Fibroblast of skin of right quadriceps (primary cell): ENCODE data around the gene DGAT2.
A peak's percentile ranks its signal among the peaks of the same experiment; 100 is the strongest.

ENCODE experiments used
- DNase-seq: peaks from one replicate; pipeline ENCODE4 v3.0.0-alpha.2; 2013

DGAT2 gene

DNA sequence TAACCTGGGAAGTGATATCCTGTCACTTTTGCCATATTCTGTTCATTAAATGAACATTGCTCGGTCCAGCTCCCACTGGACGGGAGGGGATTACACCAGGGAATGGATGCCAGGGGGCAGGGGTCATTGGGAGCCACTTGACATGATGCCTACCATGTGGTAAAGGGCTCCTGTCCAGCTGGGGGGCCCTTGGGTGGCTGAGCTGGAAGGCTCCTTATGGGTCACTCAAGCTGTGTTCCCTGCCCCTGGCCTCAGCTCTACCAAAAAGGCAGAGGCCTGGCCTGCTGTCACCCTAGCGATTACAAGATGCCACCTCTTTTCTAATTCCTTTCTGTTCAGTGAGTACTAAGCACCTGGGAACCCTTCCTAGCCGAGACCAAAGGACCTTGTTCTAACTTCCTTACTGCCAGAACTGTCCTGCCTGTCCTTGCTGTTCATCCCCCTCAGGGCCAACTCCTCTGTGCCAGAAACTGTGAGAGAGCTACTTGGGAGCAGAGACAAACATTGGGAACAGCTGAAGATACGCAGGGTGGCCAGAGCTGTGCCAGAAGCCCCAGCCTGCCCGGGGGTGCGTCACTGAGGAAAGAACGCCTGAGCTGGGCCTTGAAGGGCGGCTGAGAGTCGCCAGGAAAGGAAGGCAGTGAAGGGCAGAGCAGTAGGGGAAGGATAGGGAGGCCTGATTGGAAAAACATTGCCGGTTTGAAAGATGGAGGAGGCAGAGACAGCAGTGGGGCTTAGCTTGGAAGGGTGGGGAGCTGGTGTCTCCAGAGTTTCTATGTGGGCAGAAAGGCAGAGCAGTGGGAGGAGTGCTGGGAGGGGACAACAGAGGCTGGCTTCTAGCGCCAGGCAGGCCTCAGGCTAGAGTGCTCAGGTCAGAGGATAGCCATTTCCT is 33.7 kb downstream of the DGAT2 start:
- DNase-seq, result no peak

DNA sequence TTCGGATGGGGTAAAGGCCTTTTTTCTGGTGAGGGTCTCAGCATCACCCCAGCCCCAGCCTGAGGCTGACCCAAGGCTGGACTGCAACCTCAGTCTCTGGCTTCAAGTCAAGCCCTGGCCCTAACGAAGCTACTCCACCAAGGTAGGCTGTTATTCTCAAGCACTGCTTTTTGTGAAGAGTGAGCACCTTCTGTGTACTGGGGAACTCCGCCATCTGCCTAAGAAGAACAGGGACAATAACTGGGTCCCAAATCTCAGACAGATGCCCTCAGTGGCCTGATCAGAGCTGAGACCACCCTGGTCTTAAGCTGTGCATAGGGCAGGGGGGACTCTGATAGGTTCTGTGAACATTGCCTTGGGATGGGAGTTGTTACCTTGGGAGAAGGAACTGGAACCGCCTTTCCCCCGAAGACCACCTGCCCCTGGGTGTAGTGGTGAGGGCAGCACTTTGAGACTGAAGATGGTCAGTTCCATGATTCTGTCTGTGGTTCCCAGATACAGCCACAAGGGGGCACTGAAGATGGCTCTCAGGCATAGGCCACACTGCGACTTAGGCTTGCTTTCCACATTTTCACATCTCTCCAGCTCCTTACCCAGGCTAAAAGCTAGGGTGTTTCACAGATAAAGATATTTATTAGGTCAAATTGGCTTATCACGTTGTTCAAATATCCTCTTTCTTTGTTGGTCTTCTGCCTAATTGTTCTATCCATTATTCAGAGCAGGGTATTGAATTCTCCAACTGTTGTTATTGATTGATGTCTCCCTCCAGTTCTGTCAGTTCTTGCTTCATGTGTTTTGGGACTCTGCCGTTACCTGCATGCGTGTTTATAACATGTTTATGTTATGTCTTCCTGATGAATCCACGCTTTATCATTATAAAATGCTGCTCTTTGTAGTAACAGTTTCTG is 34.6 kb downstream of the DGAT2 start:
- DNase-seq, result peak; percentile 58

DNA sequence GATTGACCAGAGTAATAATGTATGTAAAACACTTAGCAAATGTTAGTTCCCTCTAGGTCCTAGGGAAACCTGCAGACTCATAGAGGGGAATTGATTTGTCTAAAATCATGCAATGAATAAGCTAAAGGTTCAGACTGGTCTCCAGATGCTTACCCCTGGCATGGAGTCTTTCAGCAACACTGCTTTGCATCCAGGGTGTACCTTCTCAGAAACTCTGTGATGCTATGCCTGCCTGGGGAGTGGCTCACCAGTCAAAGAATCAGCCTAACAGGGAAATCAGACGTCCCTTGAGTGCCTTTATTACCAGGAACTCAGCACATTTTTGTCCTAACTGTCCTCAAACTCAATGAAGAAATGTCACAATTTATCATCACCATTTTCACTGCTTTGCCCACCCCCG is 40.5 kb downstream of the DGAT2 start:
- DNase-seq, result no peak

DNA sequence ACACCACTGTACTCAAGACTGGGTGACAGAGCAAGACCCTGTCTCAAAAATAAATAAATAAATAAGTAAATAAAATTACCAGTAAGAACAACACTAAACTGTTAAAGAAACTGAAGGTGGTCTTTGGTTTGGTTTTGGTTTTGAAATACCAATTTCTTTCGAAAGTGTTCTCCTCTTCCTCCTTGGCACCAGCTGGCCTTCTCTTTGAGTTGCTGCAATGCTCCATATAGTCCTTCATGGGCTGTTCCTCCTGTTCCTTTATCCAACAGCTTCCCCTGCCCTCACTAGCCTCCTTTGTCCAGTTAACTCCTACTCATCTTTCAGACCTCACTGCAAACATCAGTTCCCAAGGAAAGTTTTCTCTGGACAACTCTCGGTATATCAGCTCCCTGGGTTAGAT is 41.4 kb downstream of the DGAT2 start:
- DNase-seq, result no peak

DNA sequence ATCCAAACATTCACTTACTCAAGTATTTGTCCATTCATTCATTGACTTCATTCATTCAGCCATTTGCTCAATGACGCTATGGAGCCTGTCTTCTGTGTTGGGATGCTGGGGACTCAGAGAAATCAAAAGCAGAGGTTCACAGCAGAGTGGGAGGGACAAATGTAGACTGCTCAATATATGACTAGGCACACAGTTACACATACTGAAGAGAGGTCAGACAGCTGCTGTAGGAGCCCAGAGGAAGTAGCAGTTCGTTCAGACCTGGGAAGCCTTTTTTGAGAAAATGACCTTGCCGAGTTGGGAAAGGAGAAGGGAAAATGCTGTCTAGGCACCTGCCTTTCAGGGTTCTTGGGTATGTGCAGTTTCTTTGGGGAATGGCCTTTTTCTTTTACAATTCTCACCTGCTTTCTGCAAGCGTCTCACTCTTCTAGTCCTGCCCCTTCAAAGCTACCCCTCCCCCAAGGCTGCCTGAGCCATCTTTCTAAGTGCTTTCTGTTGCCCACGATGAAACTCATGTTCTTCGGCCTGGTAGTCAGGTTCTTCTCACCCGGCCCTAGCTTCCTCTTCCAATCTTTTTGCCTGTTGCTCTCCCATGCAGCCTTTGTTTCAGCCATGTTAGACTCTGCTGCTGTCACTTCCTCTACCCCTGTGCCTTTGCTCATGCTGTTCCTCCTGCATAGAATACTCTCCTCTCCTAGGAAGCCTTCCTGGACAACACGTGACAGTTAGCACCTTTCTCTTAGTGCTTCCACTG is 42.2 kb downstream of the DGAT2 start:
- DNase-seq, result no peak

DNA sequence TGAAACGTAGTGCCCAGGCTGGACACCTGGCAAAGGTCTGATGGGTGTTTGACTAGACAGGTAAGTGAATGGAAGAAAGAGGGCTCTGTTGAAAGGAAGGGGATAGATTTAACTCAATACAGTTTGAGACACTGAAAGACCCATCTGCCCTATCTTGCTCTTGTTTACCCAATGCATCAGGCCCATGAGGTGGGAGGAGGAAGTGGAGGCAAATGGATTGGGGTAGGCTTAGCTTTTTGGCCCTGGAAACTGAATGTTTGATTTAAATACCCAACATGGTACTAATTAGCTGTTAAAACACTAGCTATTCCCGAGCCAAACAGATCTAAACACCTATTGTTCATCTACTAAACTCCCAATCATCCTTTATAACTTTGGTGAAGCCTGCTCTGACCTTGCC is 42.9 kb downstream of the DGAT2 start:
- no peak for DNase-seq

DNA sequence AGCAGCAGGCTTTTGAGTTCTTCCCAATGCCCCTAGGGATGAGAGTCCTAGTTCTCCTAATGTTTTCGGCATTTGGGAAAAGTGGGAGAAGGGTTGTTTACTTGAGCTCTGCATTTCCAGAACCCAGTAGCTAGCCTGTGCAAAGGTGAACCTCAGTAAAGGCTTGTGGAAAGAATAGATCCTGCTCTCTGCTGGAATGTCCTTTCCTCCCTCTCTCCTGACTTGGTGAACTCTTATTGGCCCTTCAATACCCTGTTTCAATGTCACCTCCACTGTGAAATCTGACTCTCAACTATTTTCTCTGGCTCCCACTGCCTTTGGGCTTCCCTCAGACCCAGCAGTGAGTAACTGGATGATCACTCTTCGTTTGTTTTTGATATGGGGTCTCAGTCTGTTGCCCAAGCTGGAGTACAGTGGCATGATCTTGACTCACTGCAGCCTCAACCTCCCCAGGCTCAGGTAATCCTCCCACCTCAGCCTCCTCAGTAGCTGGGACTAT is 44.0 kb downstream of the DGAT2 start:
- no peak for DNase-seq

DNA sequence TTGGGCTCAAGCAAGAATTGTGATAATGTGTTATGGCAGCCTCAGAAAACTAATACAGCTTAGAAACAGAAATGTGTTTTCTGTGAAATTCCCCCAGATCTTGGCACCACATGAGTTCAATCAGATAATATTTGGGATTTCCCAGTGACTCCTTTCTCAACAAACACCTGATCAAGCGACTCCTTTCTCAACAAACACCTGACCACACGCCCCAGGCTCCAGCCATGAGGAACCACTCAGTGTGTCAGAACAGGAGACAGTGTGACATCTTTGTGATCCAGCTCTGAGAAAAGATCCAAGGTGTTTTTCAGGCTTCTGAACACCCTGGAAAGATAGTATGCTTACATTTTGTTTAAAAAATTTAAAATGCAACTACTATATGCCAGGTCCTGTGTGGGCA is 44.5 kb downstream of the DGAT2 start:
- DNase-seq, result no peak

DNA sequence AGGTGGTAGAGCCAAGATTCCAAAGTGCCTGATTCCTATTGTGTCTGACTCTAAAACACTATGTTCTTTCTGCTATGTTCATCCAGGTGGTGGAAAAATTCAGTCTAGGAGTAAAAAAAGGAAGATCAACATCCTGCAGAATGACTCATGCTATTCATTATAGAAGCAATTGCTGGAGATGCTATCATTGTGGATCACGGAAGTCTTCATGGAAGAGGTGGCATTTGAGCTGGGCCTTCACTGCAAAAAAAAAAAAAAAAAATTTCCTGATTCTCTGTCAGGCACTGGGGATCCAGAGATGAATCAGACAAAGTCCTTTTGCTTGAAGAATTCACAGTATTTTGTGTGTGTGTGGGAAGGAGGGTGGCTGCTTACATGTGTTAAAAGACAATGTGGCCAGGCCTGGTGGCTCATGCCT is 45.1 kb downstream of the DGAT2 start:
- no peak for DNase-seq

DNA sequence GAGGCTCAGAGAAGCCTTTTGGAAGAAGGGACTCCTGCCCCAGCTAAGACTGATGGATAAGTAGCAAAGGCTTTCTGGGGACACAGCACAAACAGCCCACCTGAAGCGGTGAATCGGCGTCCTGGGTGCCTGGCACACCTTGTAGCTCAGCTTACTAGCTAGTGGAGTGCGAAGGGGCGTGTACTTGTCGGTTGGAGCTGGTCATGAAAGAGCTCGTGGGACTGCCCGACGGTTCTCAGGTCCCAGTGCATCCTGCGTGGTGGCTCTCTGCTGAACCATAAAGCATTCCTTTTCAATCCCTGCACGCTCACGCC is 45.7 kb downstream of the DGAT2 start:
- DNase-seq, result no peak

DNA sequence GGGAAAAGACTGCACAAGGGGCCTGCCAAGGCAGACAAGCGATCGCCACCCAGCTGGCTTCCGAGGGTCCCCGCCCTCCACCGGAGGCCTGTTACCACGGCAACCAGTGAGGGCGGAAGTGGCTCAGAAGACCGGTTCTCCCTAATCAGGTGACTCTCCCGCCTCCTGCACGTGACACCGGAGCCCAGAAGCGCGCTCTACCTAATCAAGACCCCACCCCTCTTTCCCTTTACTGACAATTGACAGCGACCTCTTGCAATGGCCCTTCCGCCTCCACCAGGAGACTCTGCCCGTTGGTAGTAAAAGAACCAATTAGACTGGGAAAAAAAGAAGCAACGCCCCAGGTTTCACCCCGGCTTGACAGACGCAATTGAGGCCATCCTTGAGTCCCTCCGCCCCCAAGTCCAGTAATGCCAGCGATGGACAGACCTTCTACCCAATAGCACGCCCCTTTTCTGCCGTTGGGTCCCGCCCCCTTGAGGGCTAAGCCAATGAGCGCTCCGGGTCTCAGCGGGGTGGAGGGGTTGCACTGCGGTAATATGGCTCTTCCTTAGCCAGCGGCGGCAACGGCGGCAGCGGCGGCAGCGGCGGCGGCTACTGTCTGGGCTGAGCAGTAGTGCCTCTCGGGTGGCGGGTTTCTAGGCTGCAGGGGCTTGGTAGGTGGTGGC is 46.2 kb downstream of the DGAT2 start, which contains the start of gene UVRAG:
Gene UVRAG (plus strand): TSS at position 534 of the 668 bp plus-strand sequence. CDS start 198 bp downstream, outside the sequence.
- peak; percentile 99 for DNase-seq

DNA sequence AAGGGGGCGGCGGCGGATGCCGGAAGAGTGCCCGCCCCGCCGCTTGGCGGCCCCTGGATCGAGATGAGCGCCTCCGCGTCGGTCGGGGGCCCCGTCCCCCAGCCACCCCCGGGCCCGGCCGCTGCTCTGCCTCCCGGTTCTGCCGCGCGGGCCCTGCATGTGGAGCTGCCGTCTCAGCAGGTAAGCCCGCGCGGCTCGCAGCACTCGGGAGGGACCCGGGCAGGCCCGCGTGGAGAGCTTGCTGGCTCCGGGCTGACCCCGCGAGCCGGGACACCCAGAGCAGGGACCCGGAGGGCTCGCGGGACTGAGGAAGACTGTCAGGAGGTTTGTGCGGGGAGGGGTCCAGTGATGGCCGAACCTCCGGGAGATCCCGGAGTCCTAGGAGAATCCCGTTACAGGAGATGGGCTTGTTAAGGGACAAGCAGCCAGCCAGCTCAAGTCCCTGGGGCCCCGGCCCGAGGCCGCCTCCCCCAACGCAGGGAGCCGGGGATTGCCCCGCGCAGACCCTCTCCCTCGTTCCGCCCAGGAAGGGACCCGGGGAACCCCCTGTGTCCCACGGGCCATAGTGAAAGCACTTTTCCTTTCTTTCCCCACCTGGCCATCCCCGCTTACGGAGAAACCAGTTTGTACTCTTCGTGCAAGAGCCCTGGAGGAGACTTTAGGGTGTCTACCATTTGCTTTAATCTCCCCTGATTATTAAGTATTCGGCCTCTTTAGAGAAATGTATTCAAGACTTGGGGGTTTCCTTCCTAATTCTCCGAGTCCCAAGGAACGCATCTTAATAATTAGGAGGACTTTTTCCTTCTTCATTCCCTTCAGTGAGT is 47.0 kb downstream of the DGAT2 start:
- peak; percentile 27 for DNase-seq

DNA sequence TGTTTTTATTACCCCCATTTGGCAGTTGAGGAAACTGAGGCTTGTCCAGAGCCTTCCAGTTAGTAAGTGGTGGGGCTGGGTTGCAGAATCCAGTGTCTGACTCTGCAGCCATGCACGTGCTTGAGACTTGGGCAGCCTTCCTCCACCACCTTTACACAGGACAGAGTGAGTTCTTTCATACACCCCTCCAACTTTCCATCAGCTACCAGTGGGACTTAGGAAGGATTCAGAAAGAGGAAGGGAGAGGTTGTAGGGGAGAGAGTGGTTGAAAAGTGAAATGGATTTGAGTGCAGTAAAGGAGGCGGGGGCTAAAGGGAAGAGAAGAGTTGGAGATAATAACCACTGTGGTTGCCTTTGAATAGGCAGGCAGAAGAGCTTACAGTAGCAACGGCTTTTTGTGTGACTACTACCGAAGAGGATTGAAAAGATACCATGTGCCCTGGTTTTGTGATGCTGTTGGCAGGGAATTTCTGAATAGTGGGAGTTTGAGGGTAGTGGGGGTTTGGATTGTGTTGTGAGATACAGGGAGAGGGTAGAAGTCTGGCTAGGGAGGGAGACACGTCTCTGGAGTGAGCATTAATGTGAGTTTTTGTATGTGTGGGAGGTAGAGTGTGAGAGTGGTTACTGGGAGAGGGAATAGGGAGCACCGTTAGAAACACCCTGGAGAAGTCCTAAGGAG is 48.1 kb downstream of the DGAT2 start:
- no peak for DNase-seq

DNA sequence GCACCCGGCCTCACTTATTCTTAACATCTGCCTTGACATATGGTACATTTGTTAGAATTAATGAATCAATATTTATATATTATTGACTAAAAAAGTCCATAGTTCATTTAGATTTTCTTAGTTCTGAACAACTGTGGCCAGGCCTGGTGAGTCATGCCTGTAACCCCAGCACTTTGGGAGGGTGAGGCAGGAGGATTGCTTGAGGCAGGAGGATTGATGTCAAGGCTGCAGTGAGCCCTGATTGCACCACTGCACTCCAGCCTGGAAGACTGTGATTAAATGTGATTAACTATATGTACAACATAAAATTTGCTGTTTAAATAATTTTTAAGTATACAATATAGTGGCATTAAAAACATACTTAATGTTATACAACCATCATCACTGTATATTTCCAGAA is 52.1 kb downstream of the DGAT2 start:
- peak; percentile 24 for DNase-seq

DNA sequence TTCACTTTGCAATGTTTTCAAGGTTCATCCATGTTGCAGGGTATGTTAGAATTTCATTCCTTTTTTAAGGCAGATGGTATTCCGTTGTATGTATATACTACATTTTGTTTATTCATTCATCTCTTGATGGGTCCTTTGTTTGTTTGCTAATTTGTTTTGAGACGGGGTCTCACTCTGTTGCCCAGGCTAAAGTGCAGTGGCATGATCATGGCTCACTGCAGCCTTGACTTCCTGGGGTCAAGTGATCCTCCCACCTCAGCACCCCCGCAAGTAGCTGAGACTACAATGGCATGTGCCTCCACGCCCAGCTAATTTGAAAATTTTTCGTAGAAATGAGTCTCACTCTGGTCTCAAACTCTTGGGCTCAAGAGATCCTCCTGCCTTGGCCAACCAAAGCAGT is 52.6 kb downstream of the DGAT2 start:
- DNase-seq, result no peak

DNA sequence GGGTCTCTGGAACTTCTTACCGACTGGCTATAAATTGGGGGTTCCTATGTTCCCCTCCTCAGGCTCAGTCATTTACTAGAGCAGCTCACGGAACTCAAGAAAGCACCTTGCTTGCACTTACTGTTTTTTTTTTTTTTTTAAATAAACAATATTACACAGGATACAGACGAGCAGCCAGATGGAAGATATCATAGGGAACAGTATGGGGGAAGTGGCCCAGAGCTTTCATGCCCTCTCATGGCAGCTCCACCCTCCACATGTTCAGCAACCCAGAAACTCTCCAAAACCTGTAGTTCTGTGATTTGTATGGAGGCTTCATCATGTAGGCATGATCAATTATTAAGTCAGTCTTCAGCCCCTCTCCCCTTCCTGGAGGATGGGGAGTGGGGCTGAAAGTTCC is 54.0 kb downstream of the DGAT2 start:
- DNase-seq, result no peak

DNA sequence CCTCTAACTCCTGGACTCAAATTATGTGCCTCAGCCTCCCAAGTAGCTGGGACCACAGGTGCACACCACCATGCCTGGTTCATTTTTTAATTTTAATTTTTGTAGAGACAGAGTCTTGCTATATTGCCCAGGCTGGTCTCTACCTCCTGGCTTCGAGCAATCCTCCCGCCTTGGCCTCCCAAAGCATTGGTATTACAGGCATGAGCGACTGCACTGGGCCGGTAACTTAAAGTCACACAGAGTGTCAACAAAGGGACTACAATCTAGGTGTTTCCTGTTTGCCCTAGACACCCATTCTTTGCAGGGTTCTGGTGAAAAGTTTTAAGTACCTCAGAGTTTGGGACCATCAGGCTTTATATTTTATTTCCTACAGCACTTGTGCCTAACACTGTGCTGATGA is 54.8 kb downstream of the DGAT2 start:
- no peak for DNase-seq

DNA sequence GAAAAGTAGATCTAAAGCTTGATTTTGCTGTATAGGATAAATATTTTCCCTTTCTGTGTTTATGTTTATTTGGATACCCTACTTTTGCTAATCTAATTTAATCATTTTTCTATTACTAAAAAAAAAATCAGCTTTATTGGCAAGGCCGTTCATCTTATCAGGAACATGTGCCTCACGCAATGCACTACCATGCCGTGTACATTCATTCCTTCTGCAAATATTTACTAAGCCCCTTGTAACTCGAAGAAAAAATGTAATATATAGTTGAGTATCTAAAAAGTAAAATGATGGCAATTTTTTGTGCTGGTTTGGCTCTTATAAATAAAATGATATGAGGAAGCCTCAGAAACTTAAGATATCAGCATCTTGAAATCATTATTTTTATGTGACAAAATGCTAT is 55.4 kb downstream of the DGAT2 start:
- DNase-seq, result no peak

DNA sequence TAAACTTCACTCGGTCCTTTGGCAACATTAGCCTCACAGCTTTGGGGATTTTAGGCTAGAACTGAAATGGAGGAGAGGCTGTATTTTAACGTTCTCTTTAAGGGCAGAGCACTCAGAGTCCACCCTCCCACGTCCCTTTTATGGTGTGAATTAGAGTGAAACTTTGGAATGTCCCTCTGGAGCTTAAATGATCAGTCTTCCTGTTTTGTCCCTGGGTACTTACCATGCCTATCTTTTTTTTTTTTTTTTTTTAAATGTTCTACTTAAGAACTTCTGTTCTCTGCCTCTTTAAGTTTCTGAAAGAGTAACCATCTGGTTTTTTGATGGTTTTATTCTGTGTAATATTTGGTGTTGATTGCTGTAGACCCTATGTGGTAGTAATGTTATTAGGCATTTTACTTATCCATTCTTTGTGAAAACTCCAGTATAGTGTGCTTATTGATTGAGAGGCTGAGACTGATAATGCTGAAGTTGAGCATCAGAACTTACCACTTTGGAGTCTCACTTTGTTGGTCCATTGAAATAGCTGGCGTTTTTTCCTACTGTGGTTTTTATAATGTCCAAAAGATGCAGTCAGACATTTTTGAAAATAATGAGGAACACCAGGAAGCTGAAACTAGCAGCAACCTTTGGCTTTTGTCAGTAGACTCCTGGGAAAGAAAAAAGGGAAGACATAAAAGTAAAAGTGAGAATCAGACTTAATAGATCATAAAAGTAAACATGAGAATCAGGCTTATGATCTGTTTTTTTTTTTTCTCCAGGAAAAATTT is 58.1 kb downstream of the DGAT2 start:
- peak; percentile 43 for DNase-seq

DNA sequence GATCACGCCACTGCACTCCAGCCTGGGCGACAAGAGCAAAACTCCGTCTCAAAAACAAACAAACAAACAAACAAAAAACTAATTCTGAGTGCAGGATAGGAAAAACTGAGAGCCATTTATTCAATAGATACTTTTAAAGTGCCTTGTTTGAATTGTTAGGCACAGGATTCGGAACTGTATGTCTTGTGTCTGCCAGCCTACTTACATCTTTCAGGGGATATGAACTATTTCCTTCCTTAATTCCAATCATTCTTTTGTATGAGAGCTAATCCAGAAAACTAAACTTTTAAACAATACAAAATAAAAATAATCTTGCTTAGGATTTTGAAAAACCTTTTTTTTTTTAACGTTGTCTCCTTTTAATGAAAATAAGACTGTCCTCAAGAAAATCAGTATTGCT is 59.0 kb downstream of the DGAT2 start:
- no peak for DNase-seq
